ENCODE measurements around the gene STAC. TPM values are rescaled to one million over a fixed set of nuclear protein-coding genes. Genes with fewer than 3 reads are reported as not detected.

Gene STAC
- total and polyA plus RNA-seq, 2 donors (not counting 3 experiments of a cell fraction or from before 2014, with no cell fraction given): 0.03 to 0.88 TPM

- no peak overlapping the region for H3K27ac ChIP-seq (ENCODE audit: insufficient read depth, low read depth, low read length)
- H3K9ac ChIP-seq (replicated peaks; ENCODE audit: extremely low read depth, insufficient read depth, low read length): no peak overlapping the region
- intact Hi-C loops (cut with micrococcal nuclease): no loop called here
- DNase-seq (ENCODE audit: low read depth, low spot score) (no peak), FAIRE-seq (no peak)
- TF ChIP-seq EZH2 (IDR thresholded peaks at IDR 0.05; ENCODE audit: borderline replicate concordance, low read depth, low read length, severe bottlenecking) (no peak), MYC (IDR thresholded peaks at IDR 0.05; ENCODE audit: low read depth, low read length) (no peak), POLR2A (IDR thresholded peaks at IDR 0.05; ENCODE audit: low read depth, low read length) (no peak)
- TF ChIP-seq, protein P1, sequence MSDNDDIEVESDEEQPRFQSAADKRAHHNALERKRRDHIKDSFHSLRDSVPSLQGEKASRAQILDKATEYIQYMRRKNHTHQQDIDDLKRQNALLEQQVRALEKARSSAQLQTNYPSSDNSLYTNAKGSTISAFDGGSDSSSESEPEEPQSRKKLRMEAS (IDR thresholded peaks at IDR 0.05; ENCODE audit: insufficient read depth, insufficient read length): no peak
- ChIA-PET CTCF (no interaction called here), POLR2A (no interaction called here)
- H3K9me3 ChIP-seq (replicated peaks; ENCODE audit: control insufficient read depth, insufficient read depth, low read length): no peaks in the 10 kb centered on the region
- no peaks in the 10 kb centered on the region for H3K4me1 ChIP-seq (ENCODE audit: control insufficient read depth, extremely low read depth, insufficient read depth, low read length)
- dilution Hi-C loops (cut with MboI; ENCODE audit: extremely low pct_ligation_motif_present, low sequenced_read_pairs): no loop called here
- no peaks in the 10 kb centered on the region for H3K36me3 ChIP-seq (ENCODE audit: control insufficient read depth in 2 of 2, extremely low read depth in 1 of 2, insufficient read depth in 2 of 2, low read length in 2 of 2)
- no peaks in the 10 kb centered on the region for H4K20me1 ChIP-seq (replicated peaks; ENCODE audit: control insufficient read depth, extremely low read depth, insufficient read depth, low read length)
- H2AFZ ChIP-seq (ENCODE audit: low read depth, low read length): no peak overlapping the region
- no peaks in the 10 kb centered on the region for H3K9me1 ChIP-seq (replicated peaks; ENCODE audit: control insufficient read depth, extremely low read depth, insufficient read depth, low read length)
- no TSS peak for BruUV-seq (replicated peaks)
- no peaks in the 10 kb centered on the region for H3K27me3 ChIP-seq (ENCODE audit: control insufficient read depth in 2 of 2, insufficient read depth in 2 of 2, low read length in 2 of 2)
- H3K4me3 ChIP-seq (replicated peaks in 1 of 3; ENCODE audit: insufficient read depth in 1 of 3, low read depth in 1 of 3, low read length in 3 of 3): no peak overlapping the region
- no peak overlapping the region for H3K4me2 ChIP-seq (ENCODE audit: insufficient read depth, low read length)
- no peaks in the 10 kb centered on the region for H3K79me2 ChIP-seq (ENCODE audit: control insufficient read depth, insufficient read depth, low read length)
Measured at GRCh38 chr3:36372534-36372935, 7.8 kb upstream of the STAC start.

DNA sequence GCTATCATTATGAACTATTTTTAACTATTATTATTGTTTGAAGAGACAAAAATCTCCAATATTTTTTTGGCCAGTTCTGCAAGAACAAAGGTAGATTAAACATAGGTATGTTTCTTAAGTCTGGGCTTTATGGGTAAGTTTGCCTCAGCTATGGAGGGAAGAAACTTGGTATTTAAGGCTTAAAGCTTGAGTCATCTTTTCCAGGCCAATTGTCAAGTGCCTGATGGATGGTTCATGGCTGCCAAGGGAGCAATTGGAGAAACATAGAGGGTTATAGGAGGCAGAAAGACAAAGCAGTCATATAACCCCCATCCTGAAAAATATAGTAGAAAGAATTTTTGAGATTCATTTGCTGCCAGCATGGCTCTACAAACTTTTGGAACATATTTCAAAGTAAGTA is 7.2 kb upstream of the STAC start:
- dilution Hi-C loops (cut with MboI; ENCODE audit: extremely low pct_ligation_motif_present, low sequenced_read_pairs) (no loop called here), intact Hi-C loops (cut with micrococcal nuclease) (no loop called here)
- H3K4me3 ChIP-seq (replicated peaks in 1 of 3; ENCODE audit: insufficient read depth in 1 of 3, low read depth in 1 of 3, low read length in 3 of 3): no peak overlapping the region
- DNase-seq (ENCODE audit: low read depth, low spot score) (peak; percentile 8), FAIRE-seq (no peak)
- no peaks in the 10 kb centered on the region for H3K27me3 ChIP-seq (ENCODE audit: control insufficient read depth in 2 of 2, insufficient read depth in 2 of 2, low read length in 2 of 2)
- H4K20me1 ChIP-seq (replicated peaks; ENCODE audit: control insufficient read depth, extremely low read depth, insufficient read depth, low read length): no peaks in the 10 kb centered on the region
- ChIA-PET CTCF (no interaction called here), POLR2A (no interaction called here)
- no peaks in the 10 kb centered on the region for H3K9me1 ChIP-seq (replicated peaks; ENCODE audit: control insufficient read depth, extremely low read depth, insufficient read depth, low read length)
- no peaks in the 10 kb centered on the region for H3K79me2 ChIP-seq (ENCODE audit: control insufficient read depth, insufficient read depth, low read length)
- BruUV-seq (replicated peaks): no TSS peak
- H3K9me3 ChIP-seq (replicated peaks; ENCODE audit: control insufficient read depth, insufficient read depth, low read length): no peaks in the 10 kb centered on the region
- TF ChIP-seq POLR2AphosphoS5 (IDR thresholded peaks at IDR 0.05; ENCODE audit: insufficient read depth, low read depth, low read length): no peak
- no peak for TF ChIP-seq CTCF (IDR thresholded peaks at IDR 0.05; ENCODE audit: extremely low read depth in 1 of 2, insufficient read depth in 1 of 2, low read depth in 1 of 2, low read length in 2 of 2)
- TF ChIP-seq FOS (IDR thresholded peaks at IDR 0.05; ENCODE audit: borderline replicate concordance, insufficient read depth, low read length): no peak
- TF ChIP-seq, protein P1 (IDR thresholded peaks at IDR 0.05; ENCODE audit: insufficient read depth, insufficient read length): no peak
- TF ChIP-seq MYC (IDR thresholded peaks at IDR 0.05; ENCODE audit: low read depth, low read length): no peak
- no peak for TF ChIP-seq GATA2 (IDR thresholded peaks at IDR 0.05; ENCODE audit: insufficient read depth, insufficient read length, low read depth, low read length)
- TF ChIP-seq POLR2A (IDR thresholded peaks at IDR 0.05; ENCODE audit: low read depth, low read length): no peak
- TF ChIP-seq JUN (IDR thresholded peaks at IDR 0.05; ENCODE audit: borderline replicate concordance, insufficient read depth, insufficient read length, low read depth): no peak
- TF ChIP-seq EZH2 (IDR thresholded peaks at IDR 0.05; ENCODE audit: borderline replicate concordance, low read depth, low read length, severe bottlenecking): no peak
- no peak overlapping the region for H2AFZ ChIP-seq (ENCODE audit: low read depth, low read length)
- no peaks in the 10 kb centered on the region for H3K36me3 ChIP-seq (ENCODE audit: control insufficient read depth in 2 of 2, extremely low read depth in 1 of 2, insufficient read depth in 2 of 2, low read length in 2 of 2)
- no peak overlapping the region for H3K27ac ChIP-seq (ENCODE audit: insufficient read depth, low read depth, low read length)
- H3K4me1 ChIP-seq (ENCODE audit: control insufficient read depth, extremely low read depth, insufficient read depth, low read length): no peaks in the 10 kb centered on the region
- H3K9ac ChIP-seq (replicated peaks; ENCODE audit: extremely low read depth, insufficient read depth, low read length): no peak overlapping the region
- no peak overlapping the region for H3K4me2 ChIP-seq (ENCODE audit: insufficient read depth, low read length)

Data from endothelial cell of umbilical vein (primary cell).